NCI-H345 (cell line): ENCODE data around the gene SLC38A10.

Source experiments
- DNase-seq: peaks from one replicate; lab custom pipeline; 2025; lab: John Stamatoyannopoulos, UW

Gene SLC38A10

DNA sequence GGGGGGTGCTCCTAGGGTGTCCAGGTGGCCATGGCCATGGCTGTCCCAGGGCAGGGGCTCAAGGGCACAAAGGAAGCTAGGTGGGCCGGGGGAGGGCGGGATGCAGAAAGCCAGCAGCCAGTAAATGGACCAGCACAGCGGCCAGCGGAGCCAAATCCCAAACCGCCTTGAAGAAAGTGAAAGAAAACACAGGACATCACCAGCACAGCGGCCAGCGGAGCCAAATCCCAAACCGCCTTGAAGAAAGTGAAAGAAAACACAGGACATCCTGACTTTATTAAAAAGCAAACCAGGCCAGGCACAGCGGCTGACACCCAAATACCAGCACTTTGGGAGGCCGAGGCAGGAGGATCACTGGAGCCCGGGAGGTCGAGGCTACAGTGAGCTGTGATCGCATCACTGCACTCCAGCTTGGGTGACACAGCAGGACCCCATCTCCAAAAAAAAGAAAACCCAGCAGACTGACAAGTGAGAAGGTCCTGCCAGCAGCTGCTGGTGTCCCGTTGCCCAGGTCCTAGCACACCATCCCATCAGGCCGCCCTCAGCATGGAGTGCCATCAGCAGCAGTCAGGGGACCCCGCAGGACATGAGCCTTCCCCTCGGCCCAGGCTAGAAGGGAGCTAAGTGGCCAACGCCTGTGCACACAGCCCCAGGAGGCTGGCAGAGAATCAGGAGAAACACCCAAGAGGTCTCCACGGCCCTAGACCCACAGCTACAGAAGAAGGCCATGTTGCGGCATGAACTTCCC lies 17.0 kb downstream of the SLC38A10 start:
- no peak for DNase-seq

DNA sequence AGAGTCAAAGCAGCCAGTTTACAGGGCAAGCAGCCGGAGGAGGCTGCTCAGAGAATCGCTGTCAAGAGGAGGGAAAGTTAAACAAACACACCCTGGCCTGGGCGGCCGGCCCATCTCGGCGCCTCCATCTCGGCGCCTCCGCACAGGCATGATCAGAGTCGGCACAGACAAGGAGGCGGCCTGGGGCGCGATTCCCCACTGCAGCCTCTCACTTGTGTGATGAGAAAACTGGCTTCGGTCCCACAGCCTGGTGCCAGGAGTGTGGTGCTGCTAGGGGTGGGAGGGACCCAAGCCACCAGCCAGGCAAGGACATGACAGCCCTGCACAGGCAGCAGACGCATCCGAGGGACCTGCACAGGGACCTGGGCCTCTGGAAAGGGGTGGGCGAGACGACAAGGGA lies 17.7 kb downstream of the SLC38A10 start:
- peak; percentile 51 for DNase-seq

GRCh38 chr17:81276781-81277180 lies 18.3 kb downstream of the SLC38A10 start:
- DNase-seq: no peak

DNA sequence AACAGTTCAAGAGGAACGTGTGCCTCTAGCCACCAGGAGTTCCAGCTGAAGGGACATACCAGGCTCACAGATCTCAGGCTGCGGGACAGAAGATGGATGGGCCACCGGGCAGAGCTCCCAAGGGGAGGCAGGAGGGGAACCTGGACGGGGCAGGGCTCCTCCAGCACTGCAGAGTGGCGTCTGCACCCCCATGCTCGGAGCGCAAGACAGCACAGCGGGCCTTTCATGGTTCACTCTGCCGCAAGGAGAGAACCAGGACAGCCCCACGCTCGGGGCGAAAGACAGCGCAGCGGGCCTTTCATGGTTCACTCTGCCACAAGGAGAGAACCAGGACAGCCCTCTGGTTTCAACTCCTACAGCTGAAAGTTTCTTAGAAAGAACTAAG lies 20.6 kb downstream of the SLC38A10 start:
- DNase-seq: no peak

DNA sequence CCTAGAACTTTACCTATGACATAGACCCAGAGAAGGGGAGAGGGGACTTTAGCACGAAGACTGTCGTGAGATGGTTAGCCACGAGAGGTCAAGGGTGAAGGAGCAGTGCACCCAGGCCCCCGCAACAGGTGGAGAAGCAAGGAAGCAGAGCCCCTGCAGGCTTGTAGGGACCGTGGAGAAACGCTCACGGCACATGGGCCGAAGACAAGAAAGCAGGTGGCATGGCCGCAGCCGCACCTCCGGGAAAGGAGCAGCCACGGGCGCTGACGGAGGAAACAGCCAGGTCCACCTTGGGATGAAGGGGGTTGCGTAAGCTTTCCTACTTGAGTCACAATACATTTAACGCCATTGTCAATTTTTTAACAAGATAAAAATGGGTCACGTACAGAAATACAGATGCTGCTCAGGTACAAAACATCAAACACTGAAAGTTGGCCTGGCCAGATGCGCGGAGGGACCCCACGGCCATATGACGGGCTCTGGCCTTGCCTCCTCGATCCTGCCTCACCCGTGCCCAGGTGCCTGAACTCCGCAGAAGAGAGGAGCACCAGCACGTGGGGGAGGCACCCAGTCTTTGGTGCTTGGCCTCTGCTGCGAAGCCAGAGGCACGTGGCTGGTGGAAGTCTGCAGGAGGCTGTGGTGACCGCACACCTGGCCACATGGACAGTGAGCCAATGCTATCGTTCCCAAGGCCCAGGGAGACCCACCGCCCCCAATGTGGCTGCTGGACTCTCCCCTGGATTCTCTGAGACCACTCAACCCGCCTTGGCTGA lies 21.2 kb downstream of the SLC38A10 start:
- no peak for DNase-seq

DNA sequence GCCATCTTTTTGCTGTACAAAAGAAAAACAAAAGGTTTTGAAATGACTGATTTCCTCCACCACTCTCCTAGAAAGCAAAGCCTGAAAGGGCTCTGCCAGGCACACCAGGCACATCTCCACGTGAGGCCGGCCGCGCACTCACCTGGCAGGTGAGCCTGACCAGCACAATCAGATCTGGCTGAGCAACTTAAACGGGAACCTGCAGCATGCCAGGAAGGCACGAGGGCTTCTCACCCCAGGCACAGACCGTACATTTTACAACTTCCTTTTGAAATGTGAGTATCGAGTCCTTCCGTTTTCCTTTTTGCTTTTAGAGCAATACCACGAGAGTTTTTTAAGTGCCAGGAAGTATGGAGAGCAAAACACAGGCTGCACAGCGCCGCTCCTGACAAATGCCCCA lies 22.5 kb downstream of the SLC38A10 start:
- no peak for DNase-seq

GRCh38 chr17:81271226-81271625 lies 23.9 kb downstream of the SLC38A10 start:
- peak; percentile 86 for DNase-seq

GRCh38 chr17:81270279-81270678 lies 24.8 kb downstream of the SLC38A10 start:
- no peak for DNase-seq

GRCh38 chr17:81267390-81268067 lies 27.6 kb downstream of the SLC38A10 start:
- DNase-seq: no peak

DNA sequence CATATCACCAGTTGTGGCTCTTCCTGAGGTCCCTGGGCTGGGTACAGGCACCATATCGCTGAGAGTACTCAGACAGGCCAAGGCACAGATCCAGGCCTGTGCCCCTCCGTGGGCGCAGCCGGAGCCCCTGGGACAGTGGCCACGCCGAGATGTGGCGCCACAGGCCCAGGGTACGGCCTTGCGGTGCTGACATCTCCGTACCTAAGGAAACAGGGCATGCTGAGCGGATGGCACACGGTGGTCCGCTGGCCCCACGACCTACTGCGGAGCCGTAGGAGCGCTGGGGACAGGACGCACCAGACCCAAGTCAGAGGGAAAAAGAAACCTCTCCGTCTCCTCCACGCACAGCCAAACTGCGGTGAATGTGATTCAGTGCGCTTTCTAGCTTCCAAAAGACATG lies 29.5 kb downstream of the SLC38A10 start:
- DNase-seq: no peak

DNA sequence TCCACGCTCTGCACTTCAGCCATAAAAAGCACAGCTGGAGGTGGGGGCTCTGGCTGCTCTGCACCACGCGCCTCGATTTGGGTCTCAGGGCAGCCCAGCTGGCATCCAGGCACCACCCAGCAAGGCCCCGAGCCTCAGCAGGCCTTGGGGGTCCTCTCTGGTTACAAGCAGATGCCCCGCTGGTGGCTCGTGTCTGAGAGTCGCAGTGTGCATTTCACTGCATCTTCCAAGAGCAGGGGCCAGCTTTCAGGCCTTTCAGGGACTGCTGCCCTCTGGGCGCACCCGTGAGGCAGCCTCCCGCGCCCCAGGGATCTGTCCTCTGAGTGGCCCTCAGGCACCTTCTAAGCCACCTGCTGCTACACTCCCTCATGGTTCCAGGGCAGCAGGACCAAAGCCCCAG lies 30.5 kb downstream of the SLC38A10 start:
- DNase-seq: no peak

GRCh38 chr17:81263371-81264181 lies 31.5 kb downstream of the SLC38A10 start:
- no peak for DNase-seq

DNA sequence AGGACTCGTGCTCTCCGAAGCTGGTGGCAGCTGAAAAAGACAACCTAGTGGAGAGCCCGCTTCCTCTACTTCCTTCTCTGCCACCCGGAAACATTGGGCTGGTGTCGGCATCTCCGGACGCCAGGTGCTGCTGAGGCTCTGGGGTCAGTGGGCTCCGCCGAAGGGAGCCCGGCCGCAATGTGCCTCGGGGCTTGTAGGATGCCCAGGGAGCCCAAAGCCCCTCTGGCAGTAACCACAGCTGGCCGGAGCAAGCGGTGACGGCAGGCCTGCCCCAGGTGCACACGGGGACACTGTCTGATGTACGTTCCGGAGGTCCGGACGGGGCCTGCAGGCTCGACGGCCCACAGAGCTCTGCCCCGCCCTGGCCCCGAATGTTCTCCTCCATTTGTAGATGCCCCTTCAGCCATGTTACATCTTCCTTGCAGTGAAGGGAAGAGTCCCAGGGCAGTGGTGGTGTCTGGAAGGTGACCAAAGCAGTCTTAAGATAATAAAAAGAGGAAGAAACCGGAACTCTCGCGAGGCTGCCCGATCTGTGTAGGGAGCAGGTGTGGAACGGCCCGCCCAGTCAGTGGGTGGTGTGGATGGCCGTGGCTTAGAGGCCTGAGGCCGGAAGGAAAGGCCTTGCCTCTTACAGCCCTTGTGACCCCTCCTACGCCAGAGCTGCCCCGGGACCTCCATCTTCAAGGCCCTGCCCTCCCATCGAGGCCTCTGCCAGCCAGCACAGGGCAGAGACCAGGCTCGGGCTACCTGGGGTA lies 33.3 kb downstream of the SLC38A10 start:
- DNase-seq: no peak

- DNase-seq: no peak
These were observed 34.0 kb downstream of the SLC38A10 start for GRCh38 chr17:81261096-81261495.

GRCh38 chr17:81260641-81261040 lies 34.5 kb downstream of the SLC38A10 start:
- DNase-seq: no peak

GRCh38 chr17:81260171-81260570 lies 34.9 kb downstream of the SLC38A10 start:
- DNase-seq: no peak

DNA sequence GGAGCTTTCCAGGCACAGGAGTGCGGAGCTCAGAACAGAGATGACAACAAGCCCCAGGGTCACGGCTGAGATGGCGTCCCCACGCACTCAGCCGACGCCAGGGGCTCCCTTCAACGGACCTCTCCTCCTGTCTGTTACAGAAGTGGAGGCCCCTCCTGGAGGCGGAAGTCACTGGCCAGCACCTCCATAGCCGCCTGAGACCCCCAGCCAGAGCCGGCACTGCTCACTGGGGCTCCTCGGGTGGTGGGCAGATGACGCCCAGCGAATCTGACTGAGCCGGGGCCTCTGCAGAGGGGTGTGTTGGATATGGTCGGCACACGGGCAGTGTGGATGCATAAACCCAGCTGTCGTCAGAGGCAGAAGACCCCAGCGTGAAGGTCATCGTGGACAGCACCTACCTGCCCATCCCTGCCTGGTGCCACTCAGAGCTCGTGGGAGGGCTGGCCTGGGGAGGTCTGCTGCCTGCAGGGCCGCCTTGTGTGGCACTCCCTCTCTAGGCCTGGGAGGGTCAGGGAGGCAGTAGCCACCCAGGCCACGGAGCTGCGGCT lies 36.0 kb downstream of the SLC38A10 start:
- DNase-seq: no peak

GRCh38 chr17:81258292-81258691 lies 36.8 kb downstream of the SLC38A10 start:
- no peak for DNase-seq

DNA sequence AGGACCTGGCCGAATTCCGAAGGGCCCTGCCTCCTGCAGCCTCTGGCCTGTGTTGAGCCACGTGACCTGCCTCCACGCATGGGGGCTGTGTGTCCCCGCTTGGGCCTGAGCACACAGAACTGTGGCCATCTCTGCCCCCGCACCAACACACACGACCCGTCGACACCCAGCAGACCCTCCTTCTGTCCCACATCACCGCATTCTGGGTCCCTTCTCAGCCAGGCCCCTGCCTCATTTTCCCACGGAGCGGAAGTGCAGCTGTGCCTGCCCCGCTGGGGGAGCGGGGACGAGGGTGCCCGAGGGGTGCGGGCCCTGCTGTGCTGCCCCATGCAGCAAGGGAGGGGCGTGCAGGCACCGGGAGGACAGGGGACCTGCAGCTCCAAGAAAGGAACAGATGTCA lies 37.6 kb downstream of the SLC38A10 start:
- no peak for DNase-seq

DNA sequence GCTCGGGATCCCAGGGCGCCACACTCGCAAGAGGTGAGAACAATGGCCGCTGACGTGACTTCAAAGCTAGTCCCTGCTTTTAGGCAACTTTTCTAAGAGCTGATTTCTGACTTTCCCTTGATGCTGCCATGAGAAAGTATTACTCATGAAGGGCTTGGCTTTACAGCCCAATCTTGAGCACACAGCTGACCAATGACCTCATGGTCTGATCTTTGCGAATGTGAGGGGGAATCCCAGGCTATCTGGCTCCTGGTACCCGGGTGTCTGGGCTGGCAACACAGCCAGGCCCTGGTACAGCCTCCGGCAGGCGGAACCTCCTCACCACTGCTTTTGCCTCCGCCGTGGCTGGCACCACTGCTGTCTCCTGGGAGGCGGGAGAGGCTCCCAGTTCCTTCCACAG lies 38.5 kb downstream of the SLC38A10 start:
- DNase-seq: no peak
